NCI-H69 (cell line): ENCODE results near the gene LRRC23.

Source experiments
- DNase-seq: peaks from one replicate; lab custom pipeline; 2025; lab: John Stamatoyannopoulos, UW

LRRC23 gene

GRCh38 chr12:6925540-6926279 is 21.1 kb downstream of the LRRC23 start:
- DNase-seq = peak; percentile 76

GRCh38 chr12:6927379-6928021 is 22.9 kb downstream of the LRRC23 start, which contains the start of gene ATN1:
Gene ATN1, plus strand, starts transcription at chr12:6927959. Its CDS starts 6,043 bp downstream, at chr12:6934002.
- DNase-seq = peak; percentile 92

DNA sequence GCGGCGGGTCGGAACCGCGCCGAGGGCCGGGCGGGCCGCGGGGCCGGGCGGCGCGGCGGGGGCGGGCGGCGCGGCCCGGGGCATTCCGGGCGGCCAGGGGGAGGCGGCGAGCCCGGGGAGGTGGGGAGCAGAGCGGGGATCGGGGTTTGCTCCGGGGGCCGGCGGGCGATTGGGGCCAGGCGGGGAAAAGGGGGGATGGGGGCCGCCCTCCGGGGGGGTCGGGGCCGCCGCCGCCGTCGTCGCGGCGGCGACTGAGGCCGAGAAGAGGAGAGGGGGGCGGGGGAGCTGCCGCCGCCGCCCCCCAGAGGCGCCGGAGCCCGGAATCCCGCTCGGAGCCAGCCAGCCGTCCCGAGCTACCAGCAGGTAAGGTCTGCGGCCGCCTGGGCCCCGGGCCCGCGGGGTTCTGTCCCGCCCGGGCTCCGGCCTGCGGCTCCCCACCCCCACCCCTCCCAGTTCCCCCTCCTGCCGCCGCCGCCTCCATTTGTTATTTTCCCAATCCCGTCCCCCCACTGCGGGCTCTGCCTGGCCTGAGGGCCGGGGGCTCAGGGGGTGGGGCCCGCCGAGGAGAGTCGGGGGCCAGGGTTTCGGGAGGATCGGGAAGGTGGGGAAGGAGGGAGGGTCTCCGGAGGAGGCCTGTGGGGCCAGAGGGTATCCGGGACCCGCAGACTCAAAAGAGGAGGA is 23.5 kb downstream of the LRRC23 start:
- DNase-seq = peak; percentile 43

DNA sequence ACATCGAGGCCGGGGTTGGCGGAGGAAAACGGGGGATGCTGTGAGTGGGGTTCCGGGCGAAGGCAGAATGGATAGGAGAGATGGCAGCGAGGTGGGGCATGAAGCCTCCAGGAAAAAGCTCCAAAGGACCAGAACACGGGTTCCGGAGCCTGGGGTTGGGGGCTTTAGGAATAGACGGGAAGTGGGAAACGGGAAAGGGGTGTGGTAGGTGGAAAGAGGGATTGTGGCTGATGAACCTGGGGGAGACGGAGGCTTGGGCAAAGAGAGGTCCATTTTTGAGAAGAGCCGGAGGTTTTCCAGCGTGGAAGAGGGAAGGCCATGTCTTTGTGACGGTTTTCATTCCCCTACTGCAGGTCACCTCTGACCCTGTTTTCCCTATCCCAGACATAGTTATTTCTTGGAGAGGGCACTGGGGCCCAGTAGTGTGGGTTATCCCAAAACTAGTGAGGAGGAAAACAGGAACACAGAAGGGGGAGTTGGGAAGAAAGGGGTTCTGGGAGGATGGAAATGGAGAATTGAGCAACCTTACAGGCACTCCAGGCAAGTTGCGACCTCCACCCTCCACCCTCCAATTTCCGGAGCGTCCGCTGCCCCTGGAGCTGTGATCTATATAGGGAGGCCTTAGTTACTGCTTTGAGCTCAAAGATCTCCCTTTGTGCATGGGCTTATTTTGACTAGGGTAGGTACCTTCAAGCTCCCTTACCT is 24.2 kb downstream of the LRRC23 start:
- DNase-seq = peak; percentile 43

DNA sequence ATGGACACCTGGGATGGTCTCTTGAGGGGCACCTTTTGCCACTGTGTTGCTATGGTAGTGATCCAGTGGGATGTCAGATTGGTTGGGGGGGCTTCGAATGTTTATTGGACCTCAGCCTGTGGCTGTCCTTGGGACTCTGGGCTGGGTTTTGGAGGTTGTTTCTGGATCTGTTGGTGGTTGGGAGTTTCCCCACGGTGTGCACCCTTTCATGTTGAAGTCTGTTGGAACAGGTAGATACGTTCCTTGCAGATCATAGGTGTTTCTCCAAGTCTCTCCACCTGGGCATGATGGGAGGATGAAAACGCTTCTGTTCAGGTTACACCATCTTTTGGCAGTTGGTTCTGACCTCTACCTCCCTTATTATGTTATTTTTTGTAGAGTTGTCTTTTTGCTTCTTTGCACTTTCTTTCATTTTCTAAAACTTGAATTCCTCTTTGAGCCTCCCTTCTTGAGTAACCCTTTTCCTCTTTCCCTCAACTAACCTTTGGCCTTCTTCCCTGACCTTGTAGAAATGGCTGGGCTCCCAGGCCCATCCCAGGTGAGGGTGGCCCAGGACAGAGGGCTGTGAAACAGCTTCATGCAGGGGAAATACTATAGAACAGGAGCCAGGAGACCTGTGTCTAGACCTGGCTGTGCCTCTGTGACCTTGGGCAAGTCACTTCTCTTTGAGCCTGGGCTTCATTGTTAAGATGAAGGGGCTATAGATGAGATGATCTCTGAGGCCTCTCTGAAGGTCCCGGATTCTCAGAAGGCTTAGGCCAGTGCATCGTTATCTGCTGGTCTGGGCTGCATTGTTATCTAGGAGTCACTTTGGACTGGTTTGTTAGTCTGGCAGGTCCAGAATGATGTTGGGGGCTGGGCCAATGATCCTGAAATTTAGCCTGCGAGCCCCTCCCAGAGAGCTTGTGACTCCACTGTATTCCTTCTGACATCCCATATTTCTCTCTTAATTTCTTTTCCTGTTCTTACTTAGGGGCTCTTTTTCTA is 25.1 kb downstream of the LRRC23 start:
- DNase-seq = no peak

DNA sequence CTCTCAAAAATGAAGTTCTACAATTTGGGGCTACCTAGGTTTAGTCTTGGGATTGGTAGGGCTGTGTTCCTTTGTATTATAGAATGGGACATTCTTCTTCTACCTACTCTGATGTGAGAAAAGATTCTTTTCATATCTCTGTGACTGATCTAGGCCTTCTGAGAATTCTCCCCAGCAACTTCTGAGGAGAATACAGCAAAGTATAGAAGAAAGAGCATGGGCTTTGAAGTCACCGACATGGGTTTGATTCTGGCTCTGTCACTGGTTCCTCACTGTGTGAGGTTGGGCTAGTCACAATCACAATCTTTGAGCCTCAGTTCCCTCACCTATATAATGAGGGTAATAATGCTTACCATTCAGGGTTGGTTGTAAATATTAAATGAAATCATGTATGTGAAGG is 28.1 kb downstream of the LRRC23 start:
- no peak for DNase-seq

- no peak for DNase-seq
Measured at GRCh38 chr12:6934110-6934509, 29.5 kb downstream of the LRRC23 start.

- no peak for DNase-seq
Measured at GRCh38 chr12:6935371-6936193, 31.0 kb downstream of the LRRC23 start.

DNA sequence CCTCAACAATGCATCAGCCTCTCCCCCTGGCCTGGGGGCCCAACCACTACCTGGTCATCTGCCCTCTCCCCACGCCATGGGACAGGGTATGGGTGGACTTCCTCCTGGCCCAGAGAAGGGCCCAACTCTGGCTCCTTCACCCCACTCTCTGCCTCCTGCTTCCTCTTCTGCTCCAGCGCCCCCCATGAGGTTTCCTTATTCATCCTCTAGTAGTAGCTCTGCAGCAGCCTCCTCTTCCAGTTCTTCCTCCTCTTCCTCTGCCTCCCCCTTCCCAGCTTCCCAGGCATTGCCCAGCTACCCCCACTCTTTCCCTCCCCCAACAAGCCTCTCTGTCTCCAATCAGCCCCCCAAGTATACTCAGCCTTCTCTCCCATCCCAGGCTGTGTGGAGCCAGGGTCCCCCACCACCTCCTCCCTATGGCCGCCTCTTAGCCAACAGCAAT is 31.6 kb downstream of the LRRC23 start:
- no peak for DNase-seq

DNA sequence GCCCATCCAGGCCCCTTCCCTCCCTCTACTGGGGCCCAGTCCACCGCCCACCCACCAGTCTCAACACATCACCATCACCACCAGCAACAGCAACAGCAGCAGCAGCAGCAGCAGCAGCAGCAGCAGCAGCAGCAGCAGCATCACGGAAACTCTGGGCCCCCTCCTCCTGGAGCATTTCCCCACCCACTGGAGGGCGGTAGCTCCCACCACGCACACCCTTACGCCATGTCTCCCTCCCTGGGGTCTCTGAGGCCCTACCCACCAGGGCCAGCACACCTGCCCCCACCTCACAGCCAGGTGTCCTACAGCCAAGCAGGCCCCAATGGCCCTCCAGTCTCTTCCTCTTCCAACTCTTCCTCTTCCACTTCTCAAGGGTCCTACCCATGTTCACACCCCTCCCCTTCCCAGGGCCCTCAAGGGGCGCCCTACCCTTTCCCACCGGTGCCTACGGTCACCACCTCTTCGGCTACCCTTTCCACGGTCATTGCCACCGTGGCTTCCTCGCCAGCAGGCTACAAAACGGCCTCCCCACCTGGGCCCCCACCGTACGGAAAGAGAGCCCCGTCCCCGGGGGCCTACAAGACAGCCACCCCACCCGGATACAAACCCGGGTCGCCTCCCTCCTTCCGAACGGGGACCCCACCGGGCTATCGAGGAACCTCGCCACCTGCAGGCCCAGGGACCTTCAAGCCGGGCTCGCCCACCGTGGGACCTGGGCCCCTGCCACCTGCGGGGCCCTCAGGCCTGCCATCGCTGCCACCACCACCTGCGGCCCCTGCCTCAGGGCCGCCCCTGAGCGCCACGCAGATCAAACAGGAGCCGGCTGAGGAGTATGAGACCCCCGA is 32.2 kb downstream of the LRRC23 start:
- DNase-seq = peak; percentile 55

DNA sequence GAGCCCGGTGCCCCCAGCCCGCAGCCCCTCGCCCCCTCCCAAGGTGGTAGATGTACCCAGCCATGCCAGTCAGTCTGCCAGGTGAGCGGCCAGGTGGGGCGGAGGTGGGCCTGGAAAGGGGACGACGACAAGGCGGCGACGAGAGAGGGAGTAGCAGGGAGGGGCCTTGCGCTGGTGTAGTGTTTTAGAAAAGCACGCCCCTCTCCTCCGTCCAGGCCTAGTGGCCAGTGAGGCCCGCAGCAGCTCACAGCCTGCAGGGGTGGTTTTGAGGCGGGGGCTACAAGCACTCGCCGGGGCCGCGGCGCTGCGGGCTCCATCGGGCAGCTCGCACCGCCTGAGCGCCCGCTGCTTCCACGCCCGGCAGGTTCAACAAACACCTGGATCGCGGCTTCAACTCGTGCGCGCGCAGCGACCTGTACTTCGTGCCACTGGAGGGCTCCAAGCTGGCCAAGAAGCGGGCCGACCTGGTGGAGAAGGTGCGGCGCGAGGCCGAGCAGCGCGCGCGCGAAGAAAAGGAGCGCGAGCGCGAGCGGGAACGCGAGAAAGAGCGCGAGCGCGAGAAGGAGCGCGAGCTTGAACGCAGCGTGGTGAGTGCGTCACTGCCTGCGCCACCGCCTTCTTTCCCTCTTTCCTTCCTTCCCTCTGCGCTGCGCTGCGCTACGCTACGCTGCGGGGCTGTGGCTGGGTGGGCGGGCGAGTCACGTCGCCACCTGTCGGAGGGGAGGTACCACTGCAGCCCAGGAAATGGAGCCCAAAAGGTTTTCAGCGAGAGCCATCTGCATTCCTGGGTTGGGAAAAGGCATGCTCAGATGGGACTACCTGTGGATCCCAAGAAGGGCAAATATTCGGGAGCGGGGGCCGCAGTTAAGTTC is 33.1 kb downstream of the LRRC23 start:
- DNase-seq = peak; percentile 99

DNA sequence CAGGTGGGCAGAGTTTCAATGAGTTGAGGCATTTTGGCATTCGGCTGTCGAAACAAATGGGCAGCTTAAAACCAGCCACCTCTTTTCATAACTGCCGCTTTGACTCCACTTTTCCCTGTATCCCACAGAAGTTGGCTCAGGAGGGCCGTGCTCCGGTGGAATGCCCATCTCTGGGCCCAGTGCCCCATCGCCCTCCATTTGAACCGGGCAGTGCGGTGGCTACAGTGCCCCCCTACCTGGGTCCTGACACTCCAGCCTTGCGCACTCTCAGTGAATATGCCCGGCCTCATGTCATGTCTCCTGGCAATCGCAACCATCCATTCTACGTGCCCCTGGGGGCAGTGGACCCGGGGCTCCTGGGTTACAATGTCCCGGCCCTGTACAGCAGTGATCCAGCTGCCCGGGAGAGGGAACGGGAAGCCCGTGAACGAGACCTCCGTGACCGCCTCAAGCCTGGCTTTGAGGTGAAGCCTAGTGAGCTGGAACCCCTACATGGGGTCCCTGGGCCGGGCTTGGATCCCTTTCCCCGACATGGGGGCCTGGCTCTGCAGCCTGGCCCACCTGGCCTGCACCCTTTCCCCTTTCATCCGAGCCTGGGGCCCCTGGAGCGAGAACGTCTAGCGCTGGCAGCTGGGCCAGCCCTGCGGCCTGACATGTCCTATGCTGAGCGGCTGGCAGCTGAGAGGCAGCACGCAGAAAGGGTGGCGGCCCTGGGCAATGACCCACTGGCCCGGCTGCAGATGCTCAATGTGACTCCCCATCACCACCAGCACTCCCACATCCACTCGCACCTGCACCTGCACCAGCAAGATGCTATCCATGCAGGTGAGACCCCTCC is 34.0 kb downstream of the LRRC23 start:
- DNase-seq = no peak

- DNase-seq = no peak
Measured at GRCh38 chr12:6939191-6939540, 34.5 kb downstream of the LRRC23 start.

- no peak for DNase-seq
Measured at GRCh38 chr12:6941267-6941666, 36.6 kb downstream of the LRRC23 start.

- DNase-seq = no peak
Measured at GRCh38 chr12:6941782-6942181, 37.2 kb downstream of the LRRC23 start.

DNA sequence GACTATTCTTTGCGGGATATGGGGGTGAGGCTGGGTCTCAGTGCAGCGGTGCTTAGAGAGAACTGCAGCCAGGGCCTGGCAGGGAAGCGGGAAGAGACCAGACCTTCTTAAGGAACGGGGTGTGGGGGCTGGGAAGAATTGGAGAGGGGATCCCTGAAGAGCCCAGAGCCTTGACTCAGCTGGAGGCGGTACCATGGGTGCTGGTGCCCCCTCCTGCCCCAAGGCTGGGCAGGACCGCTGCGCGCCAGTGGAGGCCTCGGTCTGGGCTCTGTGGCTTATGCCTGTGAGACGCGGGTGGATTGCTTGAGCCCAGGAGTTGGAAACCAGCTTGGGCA is 37.7 kb downstream of the LRRC23 start:
- no peak for DNase-seq

DNA sequence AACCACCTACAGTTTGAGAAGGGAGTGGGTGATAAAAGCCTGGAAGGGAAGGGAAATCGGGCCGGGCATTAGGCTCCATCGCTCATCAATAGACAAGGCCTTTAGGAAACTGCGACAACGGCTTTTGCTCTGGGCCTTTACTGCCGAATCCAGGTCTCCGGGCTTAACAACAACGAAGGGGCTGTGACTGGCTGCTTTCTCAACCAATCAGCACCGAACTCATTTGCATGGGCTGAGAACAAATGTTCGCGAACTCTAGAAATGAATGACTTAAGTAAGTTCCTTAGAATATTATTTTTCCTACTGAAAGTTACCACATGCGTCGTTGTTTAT is 38.7 kb downstream of the LRRC23 start:
- peak; percentile 94 for DNase-seq
